PC-9 (cell line): ENCODE results near the gene CENPP. TPM values are rescaled to one million over a fixed set of nuclear protein-coding genes. Genes with fewer than 3 reads are reported as not detected.
A peak's percentile ranks its signal among the peaks of the same experiment; 100 is the strongest.

Source experiments
- BruUV-seq: library from RNA; stranded (reverse); fragments of 400-500 nt; replicated peaks from 2 replicates; lab custom pipeline; 2021; lab: Mats Ljungman, UMichigan
- CTCF ChIA-PET: fragments of 300-600 bp; sonication (Branson Sonifier 250); formaldehyde crosslinking; loops from one replicate; lab custom pipeline; 2022; ENCODE audit warnings: antibody characterized with exemption; lab: Charles Lee
- POLR2A ChIA-PET: fragments of 300-600 bp; sonication (Branson Sonifier 250); formaldehyde crosslinking; loops from one replicate; lab custom pipeline; 2022; ENCODE audit warnings: antibody characterized with exemption; ENCODE audit not compliant: unreplicated experiment; lab: Charles Lee
- DNase-seq, 2 experiments: peaks; one replicate each; pipeline versions ENCODE4 v3.0.0 to v3.0.0-alpha.2; 2015 to 2022; ENCODE audit warnings: mixed read lengths in 1 of 2
- H2AFZ ChIP-seq: fragments of 200-600 bp; sonication (generic); 2 replicates; pipeline ENCODE4 v1.8.1; 2017; ENCODE audit warnings: antibody characterized with exemption
- H3F3A ChIP-seq: fragments of 200-600 bp; sonication (generic); 2 replicates; pipeline ENCODE4 v1.8.1; 2017; ENCODE audit warnings: antibody characterized with exemption, mild to moderate bottlenecking, low read depth; ENCODE audit not compliant: insufficient read depth
- H3K27ac ChIP-seq: fragments of 200-600 bp; sonication (generic); 2 replicates; pipeline ENCODE4 v1.6.1; 2016; ENCODE audit warnings: mixed run types
- H3K27me3 ChIP-seq: fragments of 200-600 bp; sonication (generic); 2 replicates; pipeline ENCODE4 v1.6.1; 2016; ENCODE audit warnings: low read depth, mixed run types; ENCODE audit not compliant: insufficient read depth
- H3K36me3 ChIP-seq: fragments of 200-600 bp; sonication (generic); 2 replicates; pipeline ENCODE4 v1.6.1; 2016; ENCODE audit warnings: low read depth, mixed run types
- H3K4me1 ChIP-seq: fragments of 200-600 bp; sonication (generic); replicated peaks from 2 replicates; pipeline ENCODE4 v1.6.1; 2016; ENCODE audit warnings: mixed run types; ENCODE audit not compliant: insufficient read depth
- H3K4me2 ChIP-seq: fragments of 200-600 bp; sonication (generic); 2 replicates; pipeline ENCODE4 v1.6.1; 2017; ENCODE audit warnings: mixed run types
- H3K4me3 ChIP-seq: fragments of 200-600 bp; sonication (generic); 2 replicates; pipeline ENCODE4 v1.6.1; 2016; ENCODE audit warnings: mixed run types
- H3K79me2 ChIP-seq: fragments of 200-600 bp; sonication (generic); 2 replicates; pipeline ENCODE4 v1.6.1; 2017; ENCODE audit warnings: low read depth, mixed run types
- H3K9me2 ChIP-seq: fragments of 200-600 bp; sonication (generic); 2 replicates; pipeline ENCODE4 v1.8.1; 2017; ENCODE audit warnings: mild to moderate bottlenecking; ENCODE audit not compliant: insufficient read depth
- H3K9me3 ChIP-seq: fragments of 200-600 bp; sonication (generic); 2 replicates; pipeline ENCODE4 v1.8.1; 2016; ENCODE audit warnings: low read depth; ENCODE audit not compliant: insufficient read depth
- H4K20me1 ChIP-seq: fragments of 200-600 bp; sonication (generic); 2 replicates; pipeline ENCODE4 v1.8.1; 2017; ENCODE audit not compliant: insufficient read depth
- CTCF ChIP-seq: fragments of 200-600 bp; sonication (generic); conservative IDR thresholded peaks from 2 replicates; pipeline ENCODE4 v1.6.1; 2017; ENCODE audit warnings: mixed run types, antibody characterized with exemption, mild to moderate bottlenecking, moderate library complexity
- EZH2 ChIP-seq: fragments of 200-600 bp; sonication (generic); IDR thresholded peaks from 2 replicates; pipeline ENCODE4 v1.8.0; 2017; ENCODE audit warnings: antibody characterized with exemption, low read depth
- intact Hi-C: fragments of 100-400 bp; cut with micrococcal nuclease; formaldehyde crosslinking; loops from one replicate; pipeline ENCODE4 v1.10.0; 2022; ENCODE audit not compliant: unreplicated experiment
- total RNA-seq: library from RNA; stranded (reverse); gene quantifications from 2 replicates; pipeline ENCODE4 v1.2.3, GENCODE V29; 2021

CENPP gene
- total RNA-seq, 1 experiment from 2014 or later, result 10.0 TPM

GRCh38 chr9:92325991-92326500 lies 293 bp downstream of the CENPP start:
- H3F3A ChIP-seq, result no peaks in the 10 kb centered on the region; the same call in 1 of the 2 replicates
- BruUV-seq, result no TSS peak
- H3K27ac ChIP-seq, result peak overlapping the region; percentile 90
- intact Hi-C loops, result loop anchor here (2.0 to 10.0 kb wide), 2 partner anchors 309 to 439 kb away; partner anchors contain the start of gene BICD2
- no peaks in the 10 kb centered on the region for H3K27me3 ChIP-seq
- peaks cover 32% of the 10 kb centered on the region for H3K79me2 ChIP-seq
- no peaks in the 10 kb centered on the region for H3K9me3 ChIP-seq
- TF ChIP-seq EZH2 (no peak), CTCF (no peak)
- POLR2A ChIA-PET, result interaction anchor here (0.7 kb wide), 1 partner anchor 170 kb away, joined by 3 read pairs; no protein-coding TSS in a partner anchor
- H3K9me2 ChIP-seq, result no peaks in the 10 kb centered on the region
- peak overlapping the region; percentile 87 for H3K4me3 ChIP-seq
- peak overlapping the region; percentile 92 for H2AFZ ChIP-seq
- H3K36me3 ChIP-seq, result peaks cover 9% of the 10 kb centered on the region
- no peak for DNase-seq
- no peaks in the 10 kb centered on the region for H4K20me1 ChIP-seq
- CTCF ChIA-PET, result no interaction called here
- peaks cover 22% of the 10 kb centered on the region for H3K4me1 ChIP-seq
- H3K4me2 ChIP-seq, result peak overlapping the region; percentile 99

DNA sequence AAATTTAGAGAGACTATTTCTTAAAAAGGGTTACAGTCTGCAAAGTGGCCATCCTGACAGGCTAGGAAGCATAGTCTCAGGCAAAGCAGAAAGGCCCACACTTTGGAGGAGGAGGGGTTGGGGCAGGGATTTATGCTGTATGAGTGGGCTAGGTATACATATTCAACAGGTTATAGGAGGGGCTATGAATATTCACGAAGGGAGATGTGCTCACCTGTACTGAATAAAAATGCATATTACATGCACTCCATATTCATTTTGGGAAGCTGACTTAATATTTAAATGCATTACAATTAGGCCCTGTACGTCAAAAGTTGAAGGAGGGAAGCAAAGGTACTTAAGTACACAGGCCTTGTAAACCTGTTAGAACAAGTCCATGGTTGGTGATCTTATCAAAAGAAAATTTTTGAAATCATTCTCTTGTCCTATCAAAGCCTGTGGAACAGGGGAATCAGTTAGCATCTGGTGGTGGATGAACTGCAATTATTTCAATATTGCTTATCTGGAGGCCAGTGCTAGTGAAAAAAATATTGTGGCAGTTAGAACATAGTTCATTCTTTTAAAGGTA lies 1.6 kb downstream of the CENPP start:
- DNase-seq, result no peak
- Histone ChIP-seq H3K9me3 (no peaks in the 10 kb centered on the region), H3K9me2 (no peaks in the 10 kb centered on the region), H3F3A (no peaks in the 10 kb centered on the region; the same call in 1 of the 2 replicates), H2AFZ (no peak overlapping the region), H3K4me1 (peaks cover 22% of the 10 kb centered on the region), H3K4me3 (no peak overlapping the region), H4K20me1 (no peaks in the 10 kb centered on the region), H3K27ac (no peak overlapping the region), H3K36me3 (no peaks in the 10 kb centered on the region), H3K27me3 (no peaks in the 10 kb centered on the region), H3K4me2 (peak overlapping the region; percentile 99), H3K79me2 (peaks cover 32% of the 10 kb centered on the region)
- ChIA-PET CTCF (no interaction called here), POLR2A (no interaction called here)
- no peak for TF ChIP-seq CTCF
- TF ChIP-seq EZH2, result no peak
- intact Hi-C loops, result loop anchor here (10.0 kb wide), 1 partner anchor 437 kb away; the partner anchor contains the start of gene BICD2
- BruUV-seq, result no TSS peak

DNA sequence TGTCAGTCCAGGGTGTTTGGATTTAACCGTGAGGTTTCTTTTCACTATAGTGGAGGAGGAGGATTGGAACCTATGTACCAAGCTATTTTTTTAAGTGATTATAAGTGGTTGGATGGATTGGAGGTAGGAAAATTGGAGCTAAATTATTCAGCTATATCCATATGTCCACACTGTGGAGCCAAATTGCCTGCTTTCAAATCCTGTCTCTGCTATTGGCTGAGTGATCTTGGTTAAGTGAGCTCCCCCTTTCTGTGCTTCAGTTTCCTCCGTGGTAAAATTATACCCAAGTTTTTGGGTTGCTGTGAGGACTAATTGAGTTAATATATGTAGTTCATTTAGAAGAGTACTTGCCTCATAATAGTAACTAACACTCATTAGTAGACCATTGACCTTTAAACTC lies 2.5 kb downstream of the CENPP start:
- no peaks in the 10 kb centered on the region for H3K9me2 ChIP-seq
- BruUV-seq, result no TSS peak
- H3K79me2 ChIP-seq, result peaks cover 27% of the 10 kb centered on the region
- no peaks in the 10 kb centered on the region; the same call in 1 of the 2 replicates for H3F3A ChIP-seq
- H2AFZ ChIP-seq, result no peak overlapping the region
- no peak overlapping the region for H3K27ac ChIP-seq
- no peak overlapping the region for H3K4me2 ChIP-seq
- H3K4me3 ChIP-seq, result no peak overlapping the region
- ChIA-PET POLR2A (interaction anchor here (0.6 to 0.7 kb wide), 3 partner anchors 178 to 501 kb away, joined by 3 to 5 read pairs (median 4); no protein-coding TSS in a partner anchor), CTCF (interaction anchor here (0.5 to 0.7 kb wide), 2 partner anchors 231 to 375 kb away, joined by 3 to 5 read pairs; no protein-coding TSS in a partner anchor)
- no peak for DNase-seq
- no peaks in the 10 kb centered on the region for H3K9me3 ChIP-seq
- H3K36me3 ChIP-seq, result no peaks in the 10 kb centered on the region
- no peak for TF ChIP-seq EZH2
- TF ChIP-seq CTCF, result no peak; the same call in 1 of the 2 replicates
- intact Hi-C loops, result loop anchor here (2.0 to 10.0 kb wide), 2 partner anchors 179 to 437 kb away; partner anchors contain the start of gene BICD2
- H3K27me3 ChIP-seq, result no peaks in the 10 kb centered on the region
- H3K4me1 ChIP-seq, result peaks cover 22% of the 10 kb centered on the region
- no peaks in the 10 kb centered on the region for H4K20me1 ChIP-seq
